SK-MEL-5 (cell line): ENCODE data around the gene OTOA. TPM values are rescaled to one million over a fixed set of nuclear protein-coding genes. Genes with fewer than 3 reads are reported as not detected.
"Not testable (repeated sequence)": the region's sequence is repeated elsewhere in the genome, so short reads cannot be mapped to it uniquely, and the experiment has no call there.

ENCODE experiments used
- DNase-seq: peaks from one replicate; pipeline ENCODE4 v3.0.0-alpha.2; 2016; ENCODE audit warnings: low read depth, low spot score
- in situ Hi-C: cut with HindIII; loops from 2 replicates; pipeline ENCODE4 v1.10.0; 2016; ENCODE audit warnings: low sequenced_read_pairs, high pct_unique_total_duplicates, low pct_unique_long_range_greater_than_20kb
- total RNA-seq: library from RNA; depleted of rRNA; stranded (reverse); fragments of >200 nt; shearing (Covaris generic); gene quantifications from 2 replicates; pipeline ENCODE4 v1.2.3, GENCODE V29; 2014

The OTOA gene
- total RNA-seq, 1 experiment from 2014 or later: not detected

GRCh38 chr16:21703156-21703555 is 39.4 kb downstream of the OTOA start:
- in situ Hi-C loops: no loop called here
- DNase-seq: no peak

- no peak for DNase-seq
- in situ Hi-C loops: no loop called here
Measured at GRCh38 chr16:21703589-21704174, 39.9 kb downstream of the OTOA start.

- no peak for DNase-seq
- in situ Hi-C loops: no loop called here
Measured at GRCh38 chr16:21704266-21704665, 40.5 kb downstream of the OTOA start.

DNA sequence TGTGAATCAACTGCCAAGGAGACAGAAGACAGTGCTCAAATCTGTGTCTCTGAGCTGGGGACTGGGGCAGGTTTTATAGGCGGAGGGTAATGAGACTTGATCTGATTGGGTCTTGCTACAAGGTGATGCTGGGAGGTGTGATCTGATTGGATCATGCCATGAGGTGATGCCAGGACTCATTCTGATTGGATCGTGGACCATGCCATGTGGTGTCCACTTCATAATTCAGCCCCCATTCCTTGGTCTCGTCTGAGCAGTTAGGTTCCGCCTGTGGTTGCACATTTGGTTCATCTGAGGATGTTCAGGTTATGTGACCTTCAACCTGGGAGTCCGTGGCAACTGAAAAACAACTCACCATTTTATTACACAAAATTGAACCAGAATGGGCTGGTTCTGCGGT is 41.0 kb downstream of the OTOA start:
- in situ Hi-C loops: no loop called here
- no peak for DNase-seq

DNA sequence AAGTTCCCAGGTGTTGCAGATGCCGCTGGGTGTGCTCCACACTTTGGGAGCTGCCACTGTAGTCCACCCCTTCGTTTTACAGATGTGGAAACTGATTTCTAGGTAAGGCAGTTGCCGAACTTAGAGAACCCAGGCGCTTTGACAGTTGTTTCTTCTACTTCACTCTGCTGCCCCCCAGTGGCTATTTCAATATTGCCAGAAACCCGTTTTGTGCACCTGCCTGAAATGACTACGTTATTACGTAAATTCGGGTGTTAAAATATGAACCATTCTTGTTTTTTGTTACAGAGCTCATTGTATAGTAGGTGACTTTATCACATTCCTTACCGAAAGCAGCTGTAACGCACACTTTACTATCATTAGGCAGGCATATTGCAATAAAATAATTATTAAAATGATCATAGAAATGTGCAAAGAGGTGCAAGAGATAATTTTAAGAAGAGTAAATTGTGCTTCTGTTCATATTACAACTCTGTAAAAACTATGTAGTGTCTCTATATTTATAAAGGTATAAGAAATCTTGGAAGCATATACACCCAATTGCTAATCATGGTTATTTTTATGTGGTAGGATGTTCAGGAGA is 44.9 kb downstream of the OTOA start:
- DNase-seq: peak; percentile 74
- in situ Hi-C loops: no loop called here

DNA sequence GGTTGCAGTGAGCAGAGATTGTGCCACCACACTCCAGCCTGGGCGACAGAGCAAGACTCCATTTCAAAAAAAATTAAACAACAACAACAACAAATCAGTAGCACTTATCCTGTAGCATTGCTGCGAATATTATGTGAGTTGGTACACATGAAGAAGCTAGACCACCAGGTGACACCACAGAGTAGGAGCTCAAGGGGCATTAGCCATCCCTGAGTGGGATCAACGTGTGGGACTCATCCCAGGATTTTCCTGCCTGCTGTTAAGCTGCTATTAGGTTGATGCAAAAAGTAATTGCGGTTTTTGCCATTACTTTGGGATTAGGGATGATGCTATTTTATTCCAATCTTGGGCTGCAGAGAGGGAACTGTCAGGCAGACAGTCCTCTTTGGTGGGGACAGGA is 47.2 kb downstream of the OTOA start:
- in situ Hi-C loops: no loop called here
- DNase-seq: peak; percentile 11

DNA sequence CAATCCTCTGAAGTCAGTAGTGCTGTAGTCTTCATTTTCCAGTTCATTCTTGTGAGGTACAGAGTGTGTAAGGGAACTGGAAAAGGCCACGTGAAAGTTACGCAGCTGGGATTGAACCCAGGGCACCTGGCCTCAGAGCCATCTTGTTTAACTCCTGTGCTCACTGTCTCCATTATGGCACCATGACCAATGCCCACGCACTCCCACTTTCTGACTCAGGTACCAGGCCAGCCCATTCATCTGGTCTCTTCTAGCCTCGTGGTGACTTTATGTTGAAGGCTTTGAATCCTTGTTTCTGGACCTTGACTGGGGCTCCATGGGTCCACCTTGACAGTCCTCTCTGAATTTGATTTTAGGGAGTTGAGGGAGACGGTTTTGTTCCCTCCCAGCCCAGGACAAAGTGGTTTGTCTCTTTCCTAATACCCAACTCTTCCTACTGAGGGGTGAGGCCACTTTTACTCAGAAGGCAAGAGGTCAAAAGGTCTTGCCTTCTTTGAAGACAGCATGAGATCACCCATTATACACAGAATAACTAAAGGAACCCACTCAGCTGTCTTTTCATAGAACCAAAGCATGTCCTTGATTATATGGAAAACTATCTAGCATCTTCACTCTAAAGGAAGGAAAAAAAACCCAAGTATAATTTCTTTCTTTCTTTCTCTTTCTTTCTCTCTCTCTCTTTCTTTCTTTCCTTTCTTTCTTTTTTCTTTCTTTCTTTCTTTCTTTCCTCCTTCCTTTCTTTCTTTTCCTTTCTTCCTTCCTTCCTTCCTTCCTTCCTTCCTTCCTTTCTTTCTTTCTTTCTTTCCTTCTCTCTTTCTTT is 50.0 kb downstream of the OTOA start:
- DNase-seq: no peak
- in situ Hi-C loops: no loop called here

DNA sequence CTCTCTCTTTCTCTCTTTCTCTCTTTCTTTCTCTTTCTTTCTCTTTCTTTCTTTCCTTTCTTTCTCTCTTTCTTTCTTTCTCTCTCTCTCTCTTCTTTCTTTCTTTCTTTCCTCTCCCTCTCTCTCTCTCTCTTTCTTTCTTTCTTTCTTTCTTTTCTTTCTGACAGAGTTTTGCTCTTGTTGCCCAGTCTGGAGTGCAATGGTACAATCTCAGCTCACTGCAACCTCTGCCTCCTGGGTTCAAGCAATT is 50.5 kb downstream of the OTOA start:
- in situ Hi-C loops, DNase-seq: not testable (repeated sequence)

DNA sequence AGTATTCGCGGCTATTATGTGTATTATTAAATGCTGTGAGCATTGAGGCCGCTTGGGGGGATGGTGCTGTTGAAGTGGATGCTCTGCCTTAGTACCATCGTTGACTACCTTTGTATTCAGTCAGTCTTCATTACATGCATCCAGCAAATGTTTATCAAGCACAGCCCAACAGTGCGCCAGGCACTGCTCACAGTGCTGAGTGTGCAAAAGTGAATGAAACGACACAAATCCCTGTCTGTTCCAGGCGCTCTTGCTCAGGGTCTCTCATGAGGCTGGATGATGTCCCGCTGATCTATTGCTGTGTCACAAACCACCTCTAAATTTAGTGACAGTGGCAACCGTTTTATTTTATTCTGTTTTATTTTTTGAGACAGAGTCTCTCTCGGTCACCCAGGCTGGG is 53.8 kb downstream of the OTOA start:
- in situ Hi-C loops: no loop called here
- no peak for DNase-seq

DNA sequence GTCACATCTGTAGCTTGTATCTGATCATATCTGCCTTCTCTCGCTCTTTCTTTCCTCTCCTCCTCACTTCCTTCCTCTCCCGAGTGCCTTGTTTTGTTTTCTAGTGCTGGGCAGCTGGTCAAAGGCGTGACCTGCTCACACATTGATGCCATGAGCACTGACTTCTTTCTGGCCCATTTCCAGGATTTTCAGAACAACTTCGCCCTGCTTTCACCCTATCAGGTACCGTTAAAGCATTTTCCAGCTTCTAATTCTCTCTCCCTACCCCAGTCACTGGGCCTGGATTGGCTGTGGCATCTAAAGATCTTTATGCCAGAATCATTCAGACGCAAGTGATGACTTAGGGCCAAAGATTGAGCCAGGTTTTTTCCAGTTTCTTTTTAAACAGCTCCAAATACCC is 55.5 kb downstream of the OTOA start:
- no peak for DNase-seq
- in situ Hi-C loops: no loop called here

GRCh38 chr16:21720533-21720932 is 56.8 kb downstream of the OTOA start:
- in situ Hi-C loops: no loop called here
- DNase-seq: no peak

GRCh38 chr16:21722771-21723455 is 59.1 kb downstream of the OTOA start:
- in situ Hi-C loops: no loop called here
- DNase-seq: no peak

DNA sequence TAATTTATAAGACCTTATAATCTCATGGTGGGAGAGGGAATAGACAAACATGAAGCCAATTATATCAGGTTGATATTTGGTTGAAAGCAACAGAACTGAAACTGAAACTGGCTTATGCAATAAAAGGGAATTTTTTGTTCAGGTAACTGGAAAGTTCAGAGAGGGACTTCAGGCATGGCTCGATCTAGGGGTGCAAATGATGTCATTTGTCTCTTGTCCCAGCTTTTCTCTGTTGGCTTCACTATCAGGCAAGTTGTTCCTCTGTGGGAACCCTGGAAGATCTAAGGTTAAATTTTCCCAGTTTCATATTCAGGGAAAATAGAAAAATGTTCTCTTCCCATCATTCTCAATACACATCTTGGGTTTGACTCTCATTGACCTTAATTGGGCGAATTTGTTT is 59.8 kb downstream of the OTOA start:
- in situ Hi-C loops: no loop called here
- no peak for DNase-seq

DNA sequence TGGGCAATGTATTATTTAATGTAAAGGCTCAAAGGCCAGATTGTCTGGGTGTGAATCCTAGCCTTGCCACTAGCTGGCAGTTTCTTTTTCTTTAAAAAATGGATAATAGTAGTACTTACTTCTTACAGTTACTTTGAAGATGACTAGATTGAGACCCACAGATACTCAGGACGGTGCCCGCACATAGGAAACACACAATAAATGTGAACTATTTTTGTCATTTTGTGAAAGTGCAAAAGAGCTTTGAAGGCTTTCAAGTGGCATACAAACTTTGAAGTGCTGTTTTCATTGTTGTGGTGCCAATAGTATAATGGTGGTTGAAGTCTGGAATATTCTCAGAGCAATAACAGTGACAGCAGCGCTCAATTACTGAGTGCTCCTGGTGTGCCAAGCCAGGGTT is 63.6 kb downstream of the OTOA start:
- in situ Hi-C loops: no loop called here
- no peak for DNase-seq

- in situ Hi-C loops, DNase-seq: not testable (repeated sequence)
Measured at GRCh38 chr16:21731233-21731632, 67.5 kb downstream of the OTOA start.

DNA sequence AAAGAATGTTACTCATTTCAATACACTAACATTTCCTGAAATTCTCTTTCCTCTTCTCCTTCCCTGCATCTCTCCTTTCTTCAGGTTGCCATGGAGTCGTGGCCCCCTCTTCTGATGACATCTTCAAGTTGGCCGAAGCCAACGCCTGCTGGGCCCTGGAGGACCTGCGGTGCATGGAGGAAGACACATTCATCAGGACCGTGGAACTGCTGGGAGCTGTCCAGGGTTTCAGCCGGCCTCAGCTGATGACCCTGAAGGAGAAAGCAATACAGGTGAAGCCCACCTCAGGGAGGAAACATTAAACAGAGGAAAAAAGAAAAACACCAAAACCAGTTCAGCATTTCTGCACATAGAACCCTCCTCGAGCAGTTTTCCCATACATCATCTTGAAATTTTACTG is 76.9 kb downstream of the OTOA start:
- DNase-seq, in situ Hi-C loops: not testable (repeated sequence)

GRCh38 chr16:21756192-21757079 is 92.7 kb downstream of the OTOA start:
- in situ Hi-C loops, DNase-seq: not testable (repeated sequence)
